Activated CD8-positive, alpha-beta memory T cell treated with anti-CD3 and anti-CD28 coated beads, Interleukin-2, amount 50 U/mL, for 4 hours (primary cell): Measurements from ENCODE around the gene PGAM2.

ENCODE experiments used
- DNase-seq: peaks from one replicate; pipeline ENCODE4 v3.0.0-alpha.2; 2020

PGAM2 gene

GRCh38 chr7:44082541-44083207, 17.3 kb upstream of the PGAM2 start:
- peak; percentile 96 for DNase-seq

GRCh38 chr7:44081266-44081748, 15.9 kb upstream of the PGAM2 start:
- no peak for DNase-seq

- no peak for DNase-seq
Measured at GRCh38 chr7:44080686-44081265, 15.4 kb upstream of the PGAM2 start.

GRCh38 chr7:44080118-44080517, 14.8 kb upstream of the PGAM2 start:
- no peak for DNase-seq

- DNase-seq, result no peak
Measured at GRCh38 chr7:44079331-44080021, 14.1 kb upstream of the PGAM2 start.

- DNase-seq, result no peak
Measured at GRCh38 chr7:44078521-44078920, 13.2 kb upstream of the PGAM2 start.

- no peak for DNase-seq
Measured at GRCh38 chr7:44077681-44078091, 12.3 kb upstream of the PGAM2 start.

GRCh38 chr7:44077061-44077460, 11.7 kb upstream of the PGAM2 start:
- no peak for DNase-seq

- no peak for DNase-seq
Measured at GRCh38 chr7:44076101-44076895, 10.9 kb upstream of the PGAM2 start.

- DNase-seq, result no peak
Measured at GRCh38 chr7:44075296-44076075, 10.1 kb upstream of the PGAM2 start.

GRCh38 chr7:44074349-44074695, 9.0 kb upstream of the PGAM2 start:
- DNase-seq, result no peak

GRCh38 chr7:44073664-44074348, 8.4 kb upstream of the PGAM2 start:
- DNase-seq, result peak; percentile 70

GRCh38 chr7:44072364-44073231, 7.2 kb upstream of the PGAM2 start:
- DNase-seq, result peak; percentile 51

GRCh38 chr7:44071726-44072363, 6.5 kb upstream of the PGAM2 start:
- no peak for DNase-seq

GRCh38 chr7:44068054-44068453, 2.7 kb upstream of the PGAM2 start:
- DNase-seq, result no peak

- DNase-seq, result no peak
Measured at GRCh38 chr7:44067064-44067951, 1.9 kb upstream of the PGAM2 start.

GRCh38 chr7:44066494-44067063, 1.2 kb upstream of the PGAM2 start:
- DNase-seq, result peak; percentile 14

GRCh38 chr7:44066111-44066460, 719 bp upstream of the PGAM2 start:
- no peak for DNase-seq

GRCh38 chr7:44064791-44065430, 456 bp downstream of the PGAM2 start:
- DNase-seq, result peak; percentile 14
